K562 (cell line): Measurements from ENCODE around the gene CCDC28B.

Experiments used
- CTCF ChIP-seq, 3 experiments: IDR thresholded peaks in 2 of 3; conservative IDR thresholded peaks in 1 of 3; 2 replicates each; pipeline ENCODE4 v1.5.1; 2011 to 2012; ENCODE audit warnings: low read length in 3 of 3, mild to moderate bottlenecking in 3 of 3, control low read depth in 2 of 3, improper control_type of control experiment in 1 of 3, inconsistent platforms in 1 of 3, low read depth in 1 of 3, mixed read lengths in 1 of 3, moderate library complexity in 1 of 3; ENCODE audit not compliant: insufficient read depth in 2 of 3
- GTF2B ChIP-seq: IDR thresholded peaks from 2 replicates; pipeline ENCODE4 v1.6.1; 2011; ENCODE audit not compliant: insufficient read length; ENCODE audit errors: extremely low read depth
- GTF3C2 ChIP-seq: IDR thresholded peaks from 3 replicates; pipeline ENCODE4 v1.6.1; 2011; ENCODE audit warnings: borderline replicate concordance, mild to moderate bottlenecking, moderate library complexity; ENCODE audit not compliant: insufficient read length; ENCODE audit errors: extremely low read depth
- POLR2A ChIP-seq: fragments of 450-650 bp; conservative IDR thresholded peaks from 2 replicates; pipeline ENCODE4 v1.6.1; 2016
- ZNF785 ChIP-seq: fragments of 250-450 bp; sonication (Bioruptor Pico); IDR thresholded peaks from 2 replicates; pipeline ENCODE4 v1.4.0; 2020; ENCODE audit warnings: mild to moderate bottlenecking

- TF ChIP-seq POLR2A = no peak
- TF ChIP-seq CTCF (IDR thresholded peaks at IDR 0.05 in 2 of 3, conservative IDR thresholded peaks at IDR 0.05 in 1 of 3; ENCODE audit: insufficient read depth in 2 of 3, low read depth in 1 of 3, low read length in 3 of 3) = no peak
- no peak for TF ChIP-seq GTF3C2
- no peak for TF ChIP-seq GTF2B
- TF ChIP-seq ZNF785 (CRISPR knock-in tag) = no peak
These were observed 21.2 kb downstream of the CCDC28B start for GRCh38 chr1:32221581-32221979.
